K562 (cell line): ENCODE measurements around the gene ALDH1A2. TPM values are rescaled to one million over a fixed set of nuclear protein-coding genes. Genes with fewer than 3 reads are reported as not detected.

ENCODE experiments used
- ATAC-seq: fragments of 200-7000 bp; cut with Tn5 transposase; 3 replicates; pipeline ENCODE4 v1.9.1; 2020; ENCODE audit warnings: moderate library complexity
- BruUV-seq: library from RNA; stranded (reverse); fragments of 400-500 nt; replicated peaks from 2 replicates; lab custom pipeline; 2021; lab: Mats Ljungman, UMichigan
- CTCF ChIA-PET: fragments of 300-600 bp; formaldehyde crosslinking; extraction: SDS; loops from one replicate; lab custom pipeline; 2021; ENCODE audit warnings: low intra/inter-chr PET ratio; lab: Yijun Ruan, JAX
- POLR2A ChIA-PET: fragments of 300-600, 350-650 bp; sonication (Branson Sonifier 250); formaldehyde crosslinking; extraction: SDS; loops from one replicate; lab custom pipeline; 2021; ENCODE audit warnings: antibody characterized with exemption, inconsistent platforms; lab: Yijun Ruan, JAX
- DNase-seq, 4 experiments: peaks; one replicate each; pipeline versions ENCODE4 v3.0.0 to v3.0.0-alpha.2; 2011 to 2018; ENCODE audit warnings: low spot score in 3 of 4, mixed read lengths in 3 of 4; ENCODE audit errors: extremely low read depth in 1 of 4
- FAIRE-seq: peaks from 2 replicates; lab custom pipeline; 2011; peaks lifted over from hg19 to GRCh38; lab: Jason Lieb, UNC
- H2AFZ ChIP-seq: 2 replicates; pipeline ENCODE4 v1.6.0; 2011; ENCODE audit warnings: low read depth, low read length, control low read depth, inconsistent platforms
- H3K27ac ChIP-seq: fragments of 200-600 bp; 3 replicates; pipeline ENCODE4 v1.8.0; 2011; ENCODE audit warnings: low read depth, mild to moderate bottlenecking, control low read depth, inconsistent platforms, low read length, moderate library complexity, mixed read lengths; ENCODE audit errors: extremely low read depth
- H3K27me3 ChIP-seq, 2 experiments: fragments of 300-600 bp in 1 of 2; 2 replicates in 1 of 2; 3 replicates in 1 of 2; pipeline versions ENCODE4 v1.6.0 to v1.8.0; 2011; ENCODE audit warnings: inconsistent platforms in 2 of 2, low read length in 2 of 2, mild to moderate bottlenecking in 1 of 2, mixed read lengths in 1 of 2, moderate library complexity in 1 of 2; ENCODE audit not compliant: control insufficient read depth in 2 of 2, insufficient read depth in 2 of 2
- H3K36me3 ChIP-seq: fragments of 300-600 bp; 3 replicates; pipeline ENCODE4 v1.8.0; 2011; ENCODE audit warnings: mild to moderate bottlenecking, low read length, inconsistent platforms; ENCODE audit not compliant: control insufficient read depth, insufficient read depth
- H3K4me1 ChIP-seq, 2 experiments: fragments of 200-600 bp in 1 of 2; replicated peaks in 1 of 2; 2 replicates in 1 of 2; 3 replicates in 1 of 2; pipeline versions ENCODE4 v1.5.1 to v1.8.0; 2011; ENCODE audit warnings: inconsistent platforms in 2 of 2, low read length in 2 of 2, mild to moderate bottlenecking in 1 of 2, mixed read lengths in 1 of 2, moderate library complexity in 1 of 2; ENCODE audit not compliant: control insufficient read depth in 2 of 2, insufficient read depth in 2 of 2
- H3K4me2 ChIP-seq: 2 replicates; pipeline ENCODE4 v1.6.1; 2011; ENCODE audit warnings: low read length, control low read depth, inconsistent platforms, mixed read lengths; ENCODE audit not compliant: insufficient read depth
- H3K4me3 ChIP-seq: fragments of 200-600 bp; sonication (generic), shearing (Covaris generic); 2 replicates; pipeline ENCODE4 v1.5.1; 2016; ENCODE audit warnings: control low read depth, inconsistent platforms
- H3K79me2 ChIP-seq: fragments of 200-600 bp; 3 replicates; pipeline ENCODE4 v1.8.0; 2011; ENCODE audit warnings: low read length, inconsistent platforms; ENCODE audit not compliant: control insufficient read depth, insufficient read depth
- H3K9ac ChIP-seq, 2 experiments: 2 replicates each; pipeline versions ENCODE4 v1.6.0 to v1.6.1; 2011; ENCODE audit warnings: low read depth in 2 of 2, low read length in 2 of 2, control low read depth in 1 of 2, inconsistent platforms in 1 of 2, mild to moderate bottlenecking in 1 of 2, mixed read lengths in 1 of 2; ENCODE audit not compliant: insufficient read depth in 1 of 2
- H3K9me1 ChIP-seq: one replicate; pipeline ENCODE4 v1.6.0; 2011; ENCODE audit warnings: inconsistent platforms, mild to moderate bottlenecking, low read length, moderate library complexity; ENCODE audit not compliant: control insufficient read depth, insufficient read depth
- H3K9me3 ChIP-seq: replicated peaks from 2 replicates; pipeline ENCODE4 v1.5.1; 2011; ENCODE audit warnings: low read depth, low read length, inconsistent platforms; ENCODE audit not compliant: control insufficient read depth, insufficient read depth
- H4K20me1 ChIP-seq: replicated peaks from 2 replicates; pipeline ENCODE4 v1.6.1; 2011; ENCODE audit warnings: low read length, inconsistent platforms, mixed read lengths; ENCODE audit not compliant: control insufficient read depth, insufficient read depth
- MNT ChIP-seq, 2 experiments: fragments of 450-650 bp; conservative IDR thresholded peaks; 2 replicates each; pipeline ENCODE4 v1.6.1; 2017; ENCODE audit warnings: mild to moderate bottlenecking in 2 of 2, moderate library complexity in 2 of 2
- STAT5B ChIP-seq: fragments of 250-450 bp; sonication (Bioruptor Pico); IDR thresholded peaks from 2 replicates; pipeline ENCODE4 v1.8.0; 2021; ENCODE audit warnings: mild to moderate bottlenecking, inconsistent platforms
- TARDBP ChIP-seq: fragments of 450-650 bp; IDR thresholded peaks from 2 replicates; pipeline ENCODE4 v1.6.1; 2016
- ZNF239 ChIP-seq: fragments of 250-450 bp; sonication (Bioruptor Pico); IDR thresholded peaks from 2 replicates; pipeline ENCODE4 v1.4.0; 2020; ENCODE audit warnings: mild to moderate bottlenecking
- ZNF280B ChIP-seq: fragments of 250-450 bp; sonication (Bioruptor Pico); IDR thresholded peaks from 2 replicates; pipeline ENCODE4 v1.5.1; 2021; ENCODE audit warnings: mild to moderate bottlenecking
- ZNF518B ChIP-seq: fragments of 250-450 bp; sonication (Bioruptor Pico); IDR thresholded peaks from 2 replicates; pipeline ENCODE4 v1.5.0; 2021; ENCODE audit warnings: mild to moderate bottlenecking, moderate library complexity
- ZNF668 ChIP-seq: fragments of 250-450 bp; sonication (Bioruptor Pico); IDR thresholded peaks from 2 replicates; pipeline ENCODE4 v1.8.0; 2022; ENCODE audit warnings: mild to moderate bottlenecking, inconsistent platforms
- WGBS: fragments of 100-300 bp; shearing (Covaris generic); methylation state at CpG from one replicate; pipeline ENCODE4 v1.1.6; 2016; ENCODE audit warnings: low coverage, mixed read lengths; ENCODE audit not compliant: insufficient coverage; ENCODE audit errors: missing lambda C conversion rate; 5-methylcytosine and 5-hydroxymethylcytosine counted together
- in situ Hi-C: fragments of 300-500 bp; cut with MboI; formaldehyde crosslinking; loops from 4 replicates; pipeline ENCODE4 v1.15.0; 2018; ENCODE audit warnings: inconsistent platforms, mixed read lengths
- intact Hi-C: fragments of 100-400 bp; cut with micrococcal nuclease; formaldehyde crosslinking; loops from 2 replicates; pipeline ENCODE4 v1.14.2; 2022
- polyA plus RNA-seq, 8 experiments: library from polyadenylated mRNA; depleted of rRNA in 4 of 8; stranded (reverse) in 5 of 8; unstranded in 3 of 8; fragments of >200 nt; fragmentation: Nextera tagmentation in 2 of 8; fragmentation: Illumina TruSeq in 1 of 8; extraction: Ambion mirVana in 2 of 8; extraction: Trizol in 1 of 8; gene quantifications; 2 replicates each; pipeline versions ENCODE4 v1.2.1 to v1.2.3, GENCODE V29; 2011 to 2014; ENCODE audit warnings: inconsistent platforms in 1 of 8, missing spikeins in 1 of 8
- total RNA-seq, 7 experiments: library from RNA; depleted of rRNA in 6 of 7; stranded (reverse); fragments of >200 nt in 6 of 7; fragmentation: Illumina TruSeq in 2 of 7; extraction: Trizol in 2 of 7; gene quantifications; 2 replicates each; pipeline versions ENCODE4 v1.2.1 to v1.2.3, GENCODE V29; 2011 to 2021; ENCODE audit warnings: low replicate concordance in 1 of 7

ALDH1A2 gene
- total and polyA plus RNA-seq, 9 of the 15 experiments (the other 6 are each of a cell fraction or from before 2014, with no cell fraction given): 115 to 393 (median 333) TPM

GRCh38 chr15:58062983-58063382, 2.5 kb downstream of the ALDH1A2 start:
- WGBS: 0% methylated on average over 4 of the region's 4 CpGs
- BruUV-seq: no TSS peak
- peak overlapping the region; percentile 89 for H3K4me3 ChIP-seq
- FAIRE-seq (no peak), DNase-seq (no peak), ATAC-seq (no peak)
- intact Hi-C loops: loop anchor here (2.0 to 10.0 kb wide), 2 partner anchors 48 to 398 kb away; no protein-coding TSS in a partner anchor
- H3K4me1 ChIP-seq: peaks cover 17 to 27% of the 10 kb centered on the region in 2 experiments
- H3K9me3 ChIP-seq: no peaks in the 10 kb centered on the region
- H3K9ac ChIP-seq: peak overlapping the region in 1 of 2 experiments; percentile 88; a peak in 3 of 4 replicates
- in situ Hi-C loops: loop anchor here (25.0 kb wide), 2 partner anchors 326 to 501 kb away; no protein-coding TSS in a partner anchor
- no peaks in the 10 kb centered on the region for H4K20me1 ChIP-seq
- H3K27me3 ChIP-seq: no peaks in the 10 kb centered on the region
- H3K27ac ChIP-seq: peak overlapping the region; percentile 82; the same call in 2 of the 3 replicates
- peaks cover 82% of the 10 kb centered on the region for H3K79me2 ChIP-seq
- H3K9me1 ChIP-seq: no peaks in the 10 kb centered on the region
- H3K36me3 ChIP-seq: peaks cover 26% of the 10 kb centered on the region; the same call in 1 of the 3 replicates
- no peak overlapping the region for H2AFZ ChIP-seq
- ChIA-PET CTCF (no interaction called here), POLR2A (no interaction called here)
- H3K4me2 ChIP-seq: peak overlapping the region; percentile 86
- TF ChIP-seq ZNF239 (CRISPR knock-in tag) (no peak), STAT5B (CRISPR knock-in tag) (no peak), TARDBP (no peak), ZNF668 (CRISPR knock-in tag) (no peak), ZNF280B (CRISPR knock-in tag) (no peak), MNT (conservative IDR thresholded peaks at IDR 0.05) (0 out of 4 replicates have a peak, but pooled peaks of 1 of the 2 experiments have one; percentile 15), ZNF518B (CRISPR knock-in tag) (no peak)
